NCI-H510A (cell line): ENCODE measurements around the gene TICAM1.
"Not testable (repeated sequence)": the region's sequence is repeated elsewhere in the genome, so short reads cannot be mapped to it uniquely, and the experiment has no call there.

Source experiments
- DNase-seq: peaks from one replicate; lab custom pipeline; 2025; lab: John Stamatoyannopoulos, UW

TICAM1 gene

GRCh38 chr19:4844348-4845179, 13.1 kb upstream of the TICAM1 start:
- no peak for DNase-seq

GRCh38 chr19:4843647-4843965, 12.1 kb upstream of the TICAM1 start:
- DNase-seq: no peak

GRCh38 chr19:4839192-4839591, 7.7 kb upstream of the TICAM1 start:
- no peak for DNase-seq

GRCh38 chr19:4832776-4833175, 1.3 kb upstream of the TICAM1 start:
- DNase-seq: no peak

GRCh38 chr19:4831979-4832340, 448 bp upstream of the TICAM1 start:
- not testable (repeated sequence) for DNase-seq

- no peak for DNase-seq
Observed at GRCh38 chr19:4830768-4831265, 695 bp downstream of the TICAM1 start.

GRCh38 chr19:4830332-4830731, 1.2 kb downstream of the TICAM1 start:
- DNase-seq: no peak

GRCh38 chr19:4829001-4829712, 2.4 kb downstream of the TICAM1 start:
- DNase-seq: no peak

- no peak for DNase-seq
Observed at GRCh38 chr19:4823577-4823976, 7.9 kb downstream of the TICAM1 start.

GRCh38 chr19:4822354-4822753, 9.2 kb downstream of the TICAM1 start:
- DNase-seq: not testable (repeated sequence)

GRCh38 chr19:4821265-4821664, 10.2 kb downstream of the TICAM1 start:
- DNase-seq: no peak

- DNase-seq: no peak
Observed at GRCh38 chr19:4817467-4818277, 13.8 kb downstream of the TICAM1 start.

- no peak for DNase-seq
Observed at GRCh38 chr19:4816950-4817278, 14.6 kb downstream of the TICAM1 start.

- DNase-seq: no peak
Observed at GRCh38 chr19:4816202-4816949, 15.1 kb downstream of the TICAM1 start.

GRCh38 chr19:4815426-4816201, 15.9 kb downstream of the TICAM1 start:
- peak; percentile 96 for DNase-seq

- no peak for DNase-seq
Observed at GRCh38 chr19:4814625-4815425, 16.7 kb downstream of the TICAM1 start.

GRCh38 chr19:4811328-4812131, 20.0 kb downstream of the TICAM1 start:
- peak; percentile 45 for DNase-seq

GRCh38 chr19:4807188-4807587, 24.3 kb downstream of the TICAM1 start:
- no peak for DNase-seq

- no peak for DNase-seq
Observed at GRCh38 chr19:4806384-4806783, 25.1 kb downstream of the TICAM1 start.
